ENCODE results near the gene GNAO1.

The GNAO1 gene

GRCh38 chr16:56191156-56191815, at the start of gene GNAO1:
GNAO1 (plus strand) TSS chr16:56191489; CDS start chr16:56192236, 747 bp downstream.
- peak; percentile 65 for DNase-seq

- DNase-seq, result no peak
These were observed 47.6 kb upstream of the GNAO1 start for GRCh38 chr16:56143666-56144065.

GRCh38 chr16:56145369-56145768, 45.9 kb upstream of the GNAO1 start:
- DNase-seq, result no peak

GRCh38 chr16:56151621-56152020, 39.7 kb upstream of the GNAO1 start:
- no peak for DNase-seq

- DNase-seq, result no peak
These were observed 29.6 kb upstream of the GNAO1 start for GRCh38 chr16:56161658-56162057.

GRCh38 chr16:56163089-56163488, 28.2 kb upstream of the GNAO1 start:
- DNase-seq, result no peak

GRCh38 chr16:56163938-56164337, 27.4 kb upstream of the GNAO1 start:
- no peak for DNase-seq

GRCh38 chr16:56164636-56165035, 26.7 kb upstream of the GNAO1 start:
- no peak for DNase-seq

GRCh38 chr16:56174411-56174810, 16.9 kb upstream of the GNAO1 start:
- DNase-seq, result no peak

- no peak for DNase-seq
These were observed 9.9 kb upstream of the GNAO1 start for GRCh38 chr16:56181401-56181800.

- no peak for DNase-seq
These were observed 8.0 kb upstream of the GNAO1 start for GRCh38 chr16:56183266-56183665.

- no peak for DNase-seq
These were observed 1.1 kb upstream of the GNAO1 start for GRCh38 chr16:56190048-56190676.

- no peak for DNase-seq
These were observed 573 bp upstream of the GNAO1 start for GRCh38 chr16:56190677-56191155.

GRCh38 chr16:56191835-56192634, 746 bp downstream of the GNAO1 start:
- DNase-seq, result no peak

GRCh38 chr16:56192635-56192945, 1.3 kb downstream of the GNAO1 start:
- no peak for DNase-seq

- DNase-seq, result no peak
These were observed 2.0 kb downstream of the GNAO1 start for GRCh38 chr16:56192986-56193945.

GRCh38 chr16:56193951-56194726, 2.9 kb downstream of the GNAO1 start:
- DNase-seq, result peak; percentile 59

GRCh38 chr16:56195151-56195550, 3.9 kb downstream of the GNAO1 start:
- no peak for DNase-seq

- no peak for DNase-seq
These were observed 5.1 kb downstream of the GNAO1 start for GRCh38 chr16:56196381-56196780.

GRCh38 chr16:56197192-56197992, 6.1 kb downstream of the GNAO1 start:
- no peak for DNase-seq

Measured in fibroblast of skin of right quadriceps (primary cell).